Measurements from ENCODE around the gene A3GALT2. TPM values are rescaled to one million over a fixed set of nuclear protein-coding genes. Genes with fewer than 3 reads are reported as not detected.

Gene A3GALT2
- total RNA-seq, 1 experiment from 2014 or later: not detected

DNA sequence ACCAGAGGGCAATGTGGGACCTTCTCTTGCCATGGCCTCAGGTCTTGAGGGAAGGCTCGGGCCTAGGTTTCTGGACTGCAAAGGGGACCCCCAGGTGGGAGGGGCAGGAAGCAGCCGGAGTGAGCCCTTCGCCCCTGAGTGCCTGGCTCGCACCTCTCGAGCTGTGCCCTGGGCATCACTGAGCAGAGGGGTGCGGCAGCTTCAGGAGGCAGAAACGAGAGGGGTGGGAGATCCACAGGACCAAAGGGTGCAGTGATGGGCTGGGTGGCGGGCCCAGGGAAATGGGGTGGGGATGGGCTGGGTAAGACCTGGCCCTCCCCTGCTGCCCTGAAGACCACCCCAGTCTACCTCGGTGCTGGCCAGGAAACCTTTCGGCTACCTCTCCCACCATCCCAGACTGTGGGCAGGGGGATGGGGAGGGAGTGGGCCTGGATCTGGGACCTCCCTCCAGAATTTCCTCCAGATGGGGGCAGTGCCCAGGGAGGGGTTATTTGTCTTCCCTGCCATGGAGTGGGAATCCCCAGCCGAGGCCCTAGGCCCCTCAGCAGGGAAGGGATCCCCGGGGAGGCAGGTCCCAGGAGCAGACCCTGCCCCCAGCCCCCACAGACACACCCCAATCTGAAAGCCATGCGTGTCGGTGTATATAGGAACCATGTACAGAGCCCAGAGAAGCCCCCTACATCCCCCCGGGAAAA is 21.3 kb downstream of the A3GALT2 start:
- Histone ChIP-seq H3K79me2 (ENCODE audit: low read depth) (no peaks in the 10 kb centered on the region), H3K9me2 (ENCODE audit: insufficient read depth) (no peaks in the 10 kb centered on the region), H4K20me1 (ENCODE audit: insufficient read depth) (no peaks in the 10 kb centered on the region), H3K27ac (no peak overlapping the region), H3K36me3 (ENCODE audit: low read depth) (no peaks in the 10 kb centered on the region), H3K4me3 (no peak overlapping the region), H2AFZ (no peak overlapping the region), H3K27me3 (ENCODE audit: insufficient read depth, low read depth) (no peaks in the 10 kb centered on the region), H3K4me2 (no peak overlapping the region), H3F3A (ENCODE audit: insufficient read depth, low read depth) (peaks cover 3% of the 10 kb centered on the region; the same call in 1 of the 2 replicates), H3K4me1 (replicated peaks; ENCODE audit: insufficient read depth) (no peaks in the 10 kb centered on the region), H3K9me3 (ENCODE audit: insufficient read depth, low read depth) (no peaks in the 10 kb centered on the region)
- intact Hi-C loops (cut with micrococcal nuclease; ENCODE audit: unreplicated experiment): loop anchor here (5.0 kb wide), 3 partner anchors 158 to 313 kb away; no protein-coding TSS in a partner anchor
- CTCF ChIA-PET: interaction anchor here (0.5 kb wide), 1 partner anchor 118 kb away, joined by 3 read pairs; the partner anchor contains the start of gene TRIM62
- DNase-seq: no peak
- TF ChIP-seq EZH2 (IDR thresholded peaks at IDR 0.05; ENCODE audit: low read depth): no peak
- TF ChIP-seq, protein P1, sequence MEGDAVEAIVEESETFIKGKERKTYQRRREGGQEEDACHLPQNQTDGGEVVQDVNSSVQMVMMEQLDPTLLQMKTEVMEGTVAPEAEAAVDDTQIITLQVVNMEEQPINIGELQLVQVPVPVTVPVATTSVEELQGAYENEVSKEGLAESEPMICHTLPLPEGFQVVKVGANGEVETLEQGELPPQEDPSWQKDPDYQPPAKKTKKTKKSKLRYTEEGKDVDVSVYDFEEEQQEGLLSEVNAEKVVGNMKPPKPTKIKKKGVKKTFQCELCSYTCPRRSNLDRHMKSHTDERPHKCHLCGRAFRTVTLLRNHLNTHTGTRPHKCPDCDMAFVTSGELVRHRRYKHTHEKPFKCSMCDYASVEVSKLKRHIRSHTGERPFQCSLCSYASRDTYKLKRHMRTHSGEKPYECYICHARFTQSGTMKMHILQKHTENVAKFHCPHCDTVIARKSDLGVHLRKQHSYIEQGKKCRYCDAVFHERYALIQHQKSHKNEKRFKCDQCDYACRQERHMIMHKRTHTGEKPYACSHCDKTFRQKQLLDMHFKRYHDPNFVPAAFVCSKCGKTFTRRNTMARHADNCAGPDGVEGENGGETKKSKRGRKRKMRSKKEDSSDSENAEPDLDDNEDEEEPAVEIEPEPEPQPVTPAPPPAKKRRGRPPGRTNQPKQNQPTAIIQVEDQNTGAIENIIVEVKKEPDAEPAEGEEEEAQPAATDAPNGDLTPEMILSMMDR (conservative IDR thresholded peaks at IDR 0.05): no peak
- BruUV-seq (replicated peaks): no TSS peak
- POLR2A ChIA-PET (ENCODE audit: unreplicated experiment): no interaction called here

DNA sequence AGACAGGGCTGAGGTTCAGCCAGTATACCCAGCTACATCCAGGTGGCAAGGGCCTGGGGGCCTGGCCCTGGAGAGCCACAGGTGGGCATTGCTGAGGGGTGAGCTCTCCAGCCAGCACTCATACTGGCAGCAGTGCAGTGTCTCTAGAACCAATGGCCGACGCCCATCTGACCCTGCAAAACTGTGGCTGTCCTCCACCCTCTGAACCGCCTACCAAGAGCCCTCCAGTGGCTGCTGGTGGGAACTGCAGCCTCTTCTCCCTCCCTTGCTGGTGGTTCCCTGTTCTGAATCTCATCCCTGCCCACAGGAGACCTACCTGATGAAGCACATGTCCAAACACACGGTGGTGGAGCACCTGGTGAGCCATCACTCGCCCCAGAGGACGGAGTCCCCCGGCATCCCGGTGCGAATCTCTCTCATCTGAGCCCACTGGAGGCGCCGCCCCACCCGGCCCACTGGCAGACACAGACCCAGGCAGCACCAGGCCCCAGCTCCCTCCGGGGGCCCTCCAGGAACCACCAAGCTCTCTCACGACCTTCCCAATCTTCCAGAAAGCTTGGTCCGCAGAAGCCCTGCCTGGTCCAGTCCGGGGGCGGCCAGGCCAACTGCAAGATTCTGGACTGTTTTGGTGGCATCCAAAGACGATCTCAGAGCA is 22.1 kb downstream of the A3GALT2 start:
- intact Hi-C loops (cut with micrococcal nuclease; ENCODE audit: unreplicated experiment): loop anchor here (1.0 to 5.0 kb wide), 4 partner anchors 159 to 314 kb away; no protein-coding TSS in a partner anchor
- Histone ChIP-seq H4K20me1 (ENCODE audit: insufficient read depth) (no peaks in the 10 kb centered on the region), H2AFZ (no peak overlapping the region), H3K4me2 (no peak overlapping the region), H3K4me1 (replicated peaks; ENCODE audit: insufficient read depth) (no peaks in the 10 kb centered on the region), H3K36me3 (ENCODE audit: low read depth) (no peaks in the 10 kb centered on the region), H3K79me2 (ENCODE audit: low read depth) (no peaks in the 10 kb centered on the region), H3K27ac (no peak overlapping the region), H3K27me3 (ENCODE audit: insufficient read depth, low read depth) (no peaks in the 10 kb centered on the region), H3K9me3 (ENCODE audit: insufficient read depth, low read depth) (no peaks in the 10 kb centered on the region), H3K9me2 (ENCODE audit: insufficient read depth) (no peaks in the 10 kb centered on the region), H3F3A (ENCODE audit: insufficient read depth, low read depth) (peaks cover 3% of the 10 kb centered on the region; the same call in 1 of the 2 replicates), H3K4me3 (no peak overlapping the region)
- DNase-seq: peak; percentile 41 to 67
- ChIA-PET POLR2A (ENCODE audit: unreplicated experiment) (no interaction called here), CTCF (no interaction called here)
- TF ChIP-seq, protein P1 (conservative IDR thresholded peaks at IDR 0.05): peak; percentile 89
- TF ChIP-seq EZH2 (IDR thresholded peaks at IDR 0.05; ENCODE audit: low read depth): no peak
- BruUV-seq (replicated peaks): no TSS peak

DNA sequence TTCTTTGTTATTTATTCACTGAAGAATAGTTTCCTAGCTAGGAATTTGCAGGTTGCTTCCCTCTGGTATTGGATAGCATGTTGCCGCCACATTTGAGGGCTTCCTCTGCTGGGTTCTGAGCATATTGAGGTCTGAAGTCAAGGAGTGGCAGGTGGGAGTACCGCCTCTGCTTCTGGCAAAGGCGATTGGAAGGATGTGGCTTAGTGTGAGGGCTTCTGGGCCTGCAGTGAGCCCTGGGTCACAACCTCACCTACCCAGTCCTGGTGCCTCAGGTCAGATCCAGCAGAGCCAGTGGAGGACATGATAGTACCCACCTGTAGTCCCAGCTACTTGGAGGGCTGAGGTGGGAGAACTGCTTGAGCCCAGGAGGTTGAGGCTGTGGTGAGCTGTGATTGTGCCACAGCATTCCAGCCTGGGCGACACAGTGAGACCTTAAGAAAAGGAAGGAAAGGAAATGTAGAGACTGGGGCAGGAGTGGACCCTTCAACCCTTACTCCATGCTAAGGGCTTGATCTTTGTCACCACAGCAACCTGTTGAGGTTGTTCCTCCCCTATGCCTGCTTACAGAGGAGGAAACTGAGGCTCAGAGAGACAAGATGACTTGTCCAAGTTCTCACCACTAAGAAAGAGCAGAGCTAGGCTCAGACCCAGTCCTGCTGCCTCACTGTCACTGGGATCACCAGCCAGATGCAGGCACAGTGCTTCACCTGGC is 22.8 kb downstream of the A3GALT2 start:
- Histone ChIP-seq H3K27me3 (ENCODE audit: insufficient read depth, low read depth) (no peaks in the 10 kb centered on the region), H3K36me3 (ENCODE audit: low read depth) (no peaks in the 10 kb centered on the region), H3K9me2 (ENCODE audit: insufficient read depth) (no peaks in the 10 kb centered on the region), H3F3A (ENCODE audit: insufficient read depth, low read depth) (peaks cover 3% of the 10 kb centered on the region; the same call in 1 of the 2 replicates), H3K4me3 (no peak overlapping the region), H4K20me1 (ENCODE audit: insufficient read depth) (no peaks in the 10 kb centered on the region), H2AFZ (no peak overlapping the region), H3K27ac (no peak overlapping the region), H3K9me3 (ENCODE audit: insufficient read depth, low read depth) (no peaks in the 10 kb centered on the region), H3K4me1 (replicated peaks; ENCODE audit: insufficient read depth) (no peaks in the 10 kb centered on the region), H3K79me2 (ENCODE audit: low read depth) (no peaks in the 10 kb centered on the region), H3K4me2 (no peak overlapping the region)
- DNase-seq: no peak
- BruUV-seq (replicated peaks): no TSS peak
- TF ChIP-seq, protein P1 (conservative IDR thresholded peaks at IDR 0.05): no peak
- TF ChIP-seq EZH2 (IDR thresholded peaks at IDR 0.05; ENCODE audit: low read depth): no peak
- POLR2A ChIA-PET (ENCODE audit: unreplicated experiment): no interaction called here
- CTCF ChIA-PET: interaction anchor here (0.6 kb wide), 1 partner anchor 74 kb away, joined by 3 read pairs; no protein-coding TSS in a partner anchor
- intact Hi-C loops (cut with micrococcal nuclease; ENCODE audit: unreplicated experiment): loop anchor here (1.0 to 5.0 kb wide), 4 partner anchors 159 to 314 kb away; no protein-coding TSS in a partner anchor

All from PC-9 (cell line).